ENCODE data around the gene TECPR2. TPM values are rescaled to one million over a fixed set of nuclear protein-coding genes. Genes with fewer than 3 reads are reported as not detected.
A peak's percentile ranks its signal among the peaks of the same experiment; 100 is the strongest.

Gene TECPR2
- total and polyA plus RNA-seq, 4 donors = 5.6 to 30.3 (median 19.5) TPM

GRCh38 chr14:102407258-102407657 lies 44.5 kb downstream of the TECPR2 start:
- ATAC-seq (ENCODE audit: insufficient read depth, low FRiP score) = no peak
- TF ChIP-seq CTCF (IDR thresholded peaks at IDR 0.05; ENCODE audit: control extremely low read depth, extremely low read depth) = no peak
- Histone ChIP-seq H3K4me3 (no peak overlapping the region), H3K27me3 (ENCODE audit: control insufficient read depth in 3 of 3, insufficient read depth in 3 of 3, low read length in 2 of 3) (no peaks in the 10 kb centered on the region), H3K27ac (ENCODE audit: low read depth in 1 of 2, low read length in 1 of 2) (peak overlapping the region in 1 of 2 donors; percentile 3), H3K9me3 (ENCODE audit: control insufficient read depth in 4 of 4, insufficient read depth in 3 of 4, low read length in 3 of 4) (peaks cover 0 to 7% (median 2%) of the 10 kb centered on the region in 4 donors), H3K9ac (ENCODE audit: insufficient read depth in 1 of 2, low read length in 2 of 2) (no peak overlapping the region), H3K36me3 (ENCODE audit: control insufficient read depth in 4 of 4, insufficient read depth in 4 of 4, low read length in 4 of 4) (peaks cover 0 to 6% (median under 1%) of the 10 kb centered on the region in 4 donors), H3K4me1 (ENCODE audit: control insufficient read depth in 5 of 5, insufficient read depth in 5 of 5, low read length in 5 of 5) (peaks cover 0 to 3% (median 0%) of the 10 kb centered on the region in 5 donors)
- 94 to 96% methylated on average over 7 of the region's 7 CpGs for WGBS, 2 donors
- DNase-seq = no peak

DNA sequence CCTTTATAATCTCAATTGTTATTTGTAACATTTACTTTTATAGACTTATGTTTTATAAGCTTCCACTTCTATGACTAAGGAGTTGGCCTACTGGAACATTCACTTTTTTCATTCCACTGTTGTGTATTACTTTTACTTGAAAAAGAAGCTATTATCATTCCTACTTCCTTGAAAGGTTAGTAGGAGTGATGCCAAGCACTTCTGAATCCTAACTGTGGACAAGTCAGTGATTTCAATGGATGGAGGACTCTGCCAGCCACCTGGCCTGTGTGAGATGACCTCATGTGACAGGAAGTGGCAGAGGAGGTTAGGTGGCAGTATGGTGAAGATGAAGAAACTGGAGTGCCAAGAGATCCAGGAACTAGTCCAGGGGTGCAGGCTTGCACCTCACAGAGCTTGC lies 46.0 kb downstream of the TECPR2 start:
- Histone ChIP-seq H3K9ac (ENCODE audit: insufficient read depth in 1 of 2, low read length in 2 of 2) (no peak overlapping the region), H3K27me3 (ENCODE audit: control insufficient read depth in 3 of 3, insufficient read depth in 3 of 3, low read length in 2 of 3) (no peaks in the 10 kb centered on the region), H3K4me3 (no peak overlapping the region), H3K27ac (ENCODE audit: low read depth in 1 of 2, low read length in 1 of 2) (peak overlapping the region in 1 of 2 donors; percentile 58), H3K4me1 (ENCODE audit: control insufficient read depth in 5 of 5, insufficient read depth in 5 of 5, low read length in 5 of 5) (peaks cover 0 to 3% (median 0%) of the 10 kb centered on the region in 5 donors), H3K36me3 (ENCODE audit: control insufficient read depth in 4 of 4, insufficient read depth in 4 of 4, low read length in 4 of 4) (peaks cover 0 to 7% (median 3%) of the 10 kb centered on the region in 4 donors), H3K9me3 (ENCODE audit: control insufficient read depth in 4 of 4, insufficient read depth in 3 of 4, low read length in 3 of 4) (peaks cover 0 to 1% (median 0%) of the 10 kb centered on the region in 4 donors)
- TF ChIP-seq CTCF (IDR thresholded peaks at IDR 0.05; ENCODE audit: control extremely low read depth, extremely low read depth) = no peak
- no peak for DNase-seq
- ATAC-seq (ENCODE audit: insufficient read depth, low FRiP score) = no peak

GRCh38 chr14:102415671-102416070 lies 52.9 kb downstream of the TECPR2 start:
- no peaks in the 10 kb centered on the region for H3K27me3 ChIP-seq (ENCODE audit: control insufficient read depth in 3 of 3, insufficient read depth in 3 of 3, low read length in 2 of 3)
- peaks cover 0 to 6% (median 0%) of the 10 kb centered on the region in 5 donors for H3K4me1 ChIP-seq (ENCODE audit: control insufficient read depth in 5 of 5, insufficient read depth in 5 of 5, low read length in 5 of 5)
- ATAC-seq (ENCODE audit: insufficient read depth, low FRiP score) (no peak), DNase-seq (no peak)
- WGBS, 2 donors = 95% methylated on average over 16 of the region's 16 CpGs
- no peaks in the 10 kb centered on the region for H3K9me3 ChIP-seq (ENCODE audit: control insufficient read depth in 4 of 4, insufficient read depth in 3 of 4, low read length in 3 of 4)
- H3K27ac ChIP-seq (ENCODE audit: low read depth in 1 of 2, low read length in 1 of 2) = no peak overlapping the region
- no peak for TF ChIP-seq CTCF (IDR thresholded peaks at IDR 0.05; ENCODE audit: control extremely low read depth, extremely low read depth)
- H3K9ac ChIP-seq (ENCODE audit: insufficient read depth in 1 of 2, low read length in 2 of 2) = no peak overlapping the region
- H3K36me3 ChIP-seq (ENCODE audit: control insufficient read depth in 4 of 4, insufficient read depth in 4 of 4, low read length in 4 of 4) = peaks cover 10 to 23% (median 14%) of the 10 kb centered on the region in 4 donors
- no peak overlapping the region for H3K4me3 ChIP-seq

- WGBS, 2 donors = 89 to 91% methylated on average over 9 of the region's 9 CpGs
Observed at GRCh38 chr14:102417001-102417431, 54.3 kb downstream of the TECPR2 start.

More at GRCh38 chr14:102417001-102417431, 54.3 kb downstream of the TECPR2 start:
- no peak overlapping the region for H3K9ac ChIP-seq (ENCODE audit: insufficient read depth in 1 of 2, low read length in 2 of 2)
- peaks cover 0 to 6% (median 0%) of the 10 kb centered on the region in 5 donors for H3K4me1 ChIP-seq (ENCODE audit: control insufficient read depth in 5 of 5, insufficient read depth in 5 of 5, low read length in 5 of 5)
- H3K27me3 ChIP-seq (ENCODE audit: control insufficient read depth in 3 of 3, insufficient read depth in 3 of 3, low read length in 2 of 3) = no peaks in the 10 kb centered on the region
- ATAC-seq (ENCODE audit: insufficient read depth, low FRiP score) (no peak), DNase-seq (no peak)
- peaks cover 10 to 23% (median 15%) of the 10 kb centered on the region in 4 donors for H3K36me3 ChIP-seq (ENCODE audit: control insufficient read depth in 4 of 4, insufficient read depth in 4 of 4, low read length in 4 of 4)
- H3K4me3 ChIP-seq = no peak overlapping the region
- no peak overlapping the region for H3K27ac ChIP-seq (ENCODE audit: low read depth in 1 of 2, low read length in 1 of 2)
- no peaks in the 10 kb centered on the region for H3K9me3 ChIP-seq (ENCODE audit: control insufficient read depth in 4 of 4, insufficient read depth in 3 of 4, low read length in 3 of 4)
- no peak for TF ChIP-seq CTCF (IDR thresholded peaks at IDR 0.05; ENCODE audit: control extremely low read depth, extremely low read depth)

Measured in lung (tissue), 12 donors.